Measurements from ENCODE around the gene SBF1.

SBF1 gene

GRCh38 chr22:50485221-50486131 is 10.6 kb upstream of the SBF1 start:
- no peak for DNase-seq (ENCODE audit: low spot score)

GRCh38 chr22:50483977-50484853 is 9.4 kb upstream of the SBF1 start:
- DNase-seq (ENCODE audit: low spot score) = no peak

GRCh38 chr22:50483556-50483955 is 8.7 kb upstream of the SBF1 start:
- DNase-seq (ENCODE audit: low spot score) = no peak

- no peak for DNase-seq (ENCODE audit: low spot score)
These were observed 8.3 kb upstream of the SBF1 start for GRCh38 chr22:50483106-50483505.

- DNase-seq (ENCODE audit: low spot score) = peak; percentile 57
These were observed 7.6 kb upstream of the SBF1 start for GRCh38 chr22:50482107-50483074.

GRCh38 chr22:50481440-50482106 is 6.7 kb upstream of the SBF1 start, which contains the start of gene ADM2:
ADM2 (plus strand) TSS chr22:50481543; CDS start chr22:50481848, 305 bp downstream.
- DNase-seq (ENCODE audit: low spot score) = peak; percentile 87

GRCh38 chr22:50481045-50481439 is 6.2 kb upstream of the SBF1 start:
- no peak for DNase-seq (ENCODE audit: low spot score)

GRCh38 chr22:50479721-50480120 is 4.9 kb upstream of the SBF1 start:
- DNase-seq (ENCODE audit: low spot score) = no peak

GRCh38 chr22:50477923-50478322 is 3.1 kb upstream of the SBF1 start:
- DNase-seq (ENCODE audit: low spot score) = no peak

- DNase-seq (ENCODE audit: low spot score) = no peak
These were observed 2.0 kb upstream of the SBF1 start for GRCh38 chr22:50476868-50477267.

- no peak for DNase-seq (ENCODE audit: low spot score)
These were observed 792 bp upstream of the SBF1 start for GRCh38 chr22:50475652-50476002.

- peak; percentile 85 for DNase-seq (ENCODE audit: low spot score)
These were observed 772 bp downstream of the SBF1 start for GRCh38 chr22:50473855-50474671.

GRCh38 chr22:50473088-50473487 is 1.7 kb downstream of the SBF1 start:
- DNase-seq (ENCODE audit: low spot score) = no peak

- no peak for DNase-seq (ENCODE audit: low spot score)
These were observed 2.9 kb downstream of the SBF1 start for GRCh38 chr22:50471962-50472361.

- no peak for DNase-seq (ENCODE audit: low spot score)
These were observed 3.5 kb downstream of the SBF1 start for GRCh38 chr22:50471197-50471847.

GRCh38 chr22:50470491-50470890 is 4.3 kb downstream of the SBF1 start:
- no peak for DNase-seq (ENCODE audit: low spot score)

GRCh38 chr22:50469377-50470305 is 5.2 kb downstream of the SBF1 start:
- peak; percentile 46 for DNase-seq (ENCODE audit: low spot score)

- no peak for DNase-seq (ENCODE audit: low spot score)
These were observed 6.2 kb downstream of the SBF1 start for GRCh38 chr22:50468626-50469025.
